Left ventricle myocardium superior (tissue), 1 donor: Measurements from ENCODE around the gene NEU1. TPM values are rescaled to one million over a fixed set of nuclear protein-coding genes. Genes with fewer than 3 reads are reported as not detected.
A peak's percentile ranks its signal among the peaks of the same experiment; 100 is the strongest.

ENCODE experiments used
- ATAC-seq: fragments of 200-7000 bp; cut with Tn5 transposase; one replicate; pipeline ENCODE4 v1.9.1; 2020; ENCODE audit warnings: mild to moderate bottlenecking, moderate library complexity
- DNase-seq: peaks from one replicate; pipeline ENCODE4 v3.0.0-alpha.2; 2020
- intact Hi-C: fragments of 100-400 bp; cut with micrococcal nuclease; formaldehyde crosslinking; loops from one replicate; pipeline ENCODE4 v1.11.0; 2022
- total RNA-seq: library from RNA; stranded (reverse); fragmentation: NEBNext Ultra II Directional; extraction: Animal tissue kit (Norgen Biotek cat#: 25700); gene quantifications from one replicate; pipeline ENCODE4 v1.2.1, GENCODE V29; 2021
- donor health status: DM: no; HTN: yes; CAD: no; lungs with severe emphysema.

NEU1 gene
- total RNA-seq, 1 donor from 2014 or later = 24.9 TPM

GRCh38 chr6:31897612-31898382 lies 35.2 kb upstream of the NEU1 start, which contains the start of gene EHMT2:
Gene EHMT2, minus strand, starts transcription at chr6:31897698. Its CDS starts 21 bp downstream, at chr6:31897677.
- intact Hi-C loops = no loop called here
- ATAC-seq (peak; percentile 66), DNase-seq (peak; percentile 89)

- intact Hi-C loops = no loop called here
- DNase-seq (no peak), ATAC-seq (no peak)
Observed at GRCh38 chr6:31896856-31897611, 34.4 kb upstream of the NEU1 start.

GRCh38 chr6:31896493-31896855 lies 33.9 kb upstream of the NEU1 start:
- intact Hi-C loops = no loop called here
- ATAC-seq = no peak
- no peak for DNase-seq

- intact Hi-C loops = no loop called here
- no peak for ATAC-seq
Observed at GRCh38 chr6:31892821-31893220, 30.2 kb upstream of the NEU1 start.

GRCh38 chr6:31889331-31889972 lies 26.8 kb upstream of the NEU1 start:
- intact Hi-C loops = no loop called here
- no peak for ATAC-seq

More at GRCh38 chr6:31892821-31893220, 30.2 kb upstream of the NEU1 start:
- no peak for DNase-seq

GRCh38 chr6:31888276-31889258 lies 25.9 kb upstream of the NEU1 start:
- peak; percentile 34 for ATAC-seq
- intact Hi-C loops = no loop called here

More at GRCh38 chr6:31889331-31889972, 26.8 kb upstream of the NEU1 start:
- DNase-seq = no peak

GRCh38 chr6:31887173-31888007 lies 24.8 kb upstream of the NEU1 start:
- intact Hi-C loops = no loop called here
- ATAC-seq = no peak
- no peak for DNase-seq

More at GRCh38 chr6:31888276-31889258, 25.9 kb upstream of the NEU1 start:
- peak; percentile 64 for DNase-seq

- ATAC-seq = no peak
- intact Hi-C loops = no loop called here
- DNase-seq = no peak
Observed at GRCh38 chr6:31886541-31886991, 23.9 kb upstream of the NEU1 start.

GRCh38 chr6:31884528-31885035 lies 22.0 kb upstream of the NEU1 start:
- ATAC-seq (no peak), DNase-seq (no peak)
- intact Hi-C loops = no loop called here

GRCh38 chr6:31883676-31884075 lies 21.1 kb upstream of the NEU1 start:
- ATAC-seq (no peak), DNase-seq (no peak)
- intact Hi-C loops = no loop called here

- intact Hi-C loops = no loop called here
- ATAC-seq (no peak), DNase-seq (no peak)
Observed at GRCh38 chr6:31882344-31882743, 19.7 kb upstream of the NEU1 start.

GRCh38 chr6:31881136-31881859 lies 18.7 kb upstream of the NEU1 start:
- ATAC-seq (no peak), DNase-seq (no peak)
- intact Hi-C loops = no loop called here

- intact Hi-C loops = no loop called here
- no peak for DNase-seq
- ATAC-seq = no peak
Observed at GRCh38 chr6:31880616-31881015, 18.0 kb upstream of the NEU1 start.

GRCh38 chr6:31879901-31880300 lies 17.3 kb upstream of the NEU1 start:
- no peak for ATAC-seq
- DNase-seq = no peak
- intact Hi-C loops = no loop called here

- DNase-seq (no peak), ATAC-seq (no peak)
- intact Hi-C loops = no loop called here
Observed at GRCh38 chr6:31879143-31879542, 16.5 kb upstream of the NEU1 start.

GRCh38 chr6:31878726-31879125 lies 16.1 kb upstream of the NEU1 start, which contains the start of gene SLC44A4:
Gene SLC44A4, minus strand, starts transcription at chr6:31878997. Its CDS starts 17 bp downstream, at chr6:31878980.
- DNase-seq (no peak), ATAC-seq (no peak)
- intact Hi-C loops = no loop called here

- DNase-seq = no peak
- ATAC-seq = no peak
- intact Hi-C loops = no loop called here
Observed at GRCh38 chr6:31878222-31878621, 15.6 kb upstream of the NEU1 start.
